ENCODE results near the gene TMEM53. TPM values are rescaled to one million over a fixed set of nuclear protein-coding genes. Genes with fewer than 3 reads are reported as not detected.

Gene TMEM53
- total RNA-seq, 2 donors from 2014 or later = 6.2 to 7.6 TPM

GRCh38 chr1:44661781-44662682 is 12.2 kb downstream of the TMEM53 start:
- TF ChIP-seq CTCF (IDR thresholded peaks at IDR 0.05) (no peak), POLR2A (IDR thresholded peaks at IDR 0.05) (no peak)
- peaks cover 35% of the 10 kb centered on the region for H3K4me1 ChIP-seq
- H3K27me3 ChIP-seq = no peaks in the 10 kb centered on the region
- WGBS, 2 donors = 35 to 46% methylated on average over 10 to 15 of the region's 15 CpGs
- H3K27ac ChIP-seq = peak overlapping the region in 3 of 4 donors; percentile 46 to 62 (median 53)
- intact Hi-C loops (cut with DNase I) = no loop called here
- H3K9me3 ChIP-seq = no peaks in the 10 kb centered on the region
- H3K36me3 ChIP-seq (replicated peaks in 1 of 2; ENCODE audit: insufficient read depth in 1 of 2, low read depth in 2 of 2) = no peaks in the 10 kb centered on the region
- no peak overlapping the region for H3K4me3 ChIP-seq
- ATAC-seq (peak; percentile 12), DNase-seq (peak in 1 of 4 donors; percentile 28)

GRCh38 chr1:44660176-44660575 is 14.1 kb downstream of the TMEM53 start:
- DNase-seq = peak; percentile 86 to 98 (median 96)
- no peaks in the 10 kb centered on the region for H3K36me3 ChIP-seq (replicated peaks in 1 of 2; ENCODE audit: insufficient read depth in 1 of 2, low read depth in 2 of 2)
- H3K27me3 ChIP-seq = no peaks in the 10 kb centered on the region
- peak; percentile 92 for ATAC-seq
- H3K4me1 ChIP-seq = peaks cover 35% of the 10 kb centered on the region
- peak overlapping the region; percentile 42 to 78 (median 61) for H3K27ac ChIP-seq
- no peaks in the 10 kb centered on the region for H3K9me3 ChIP-seq
- H3K4me3 ChIP-seq = no peak overlapping the region
- 15 to 32% methylated on average over 3 to 9 of the region's 9 CpGs for WGBS, 2 donors
- TF ChIP-seq CTCF (IDR thresholded peaks at IDR 0.05) = peak in 1 of 7 experiments; percentile 19
- TF ChIP-seq POLR2A (IDR thresholded peaks at IDR 0.05) = peak in 2 of 3 donors; percentile 30 to 39
- intact Hi-C loops (cut with DNase I) = no loop called here

GRCh38 chr1:44659566-44659965 is 14.7 kb downstream of the TMEM53 start:
- DNase-seq (no peak), ATAC-seq (no peak)
- WGBS, 2 donors = 100% methylated on average over 4 of the region's 4 CpGs
- H3K9me3 ChIP-seq = no peaks in the 10 kb centered on the region
- H3K36me3 ChIP-seq (replicated peaks in 1 of 2; ENCODE audit: insufficient read depth in 1 of 2, low read depth in 2 of 2) = no peaks in the 10 kb centered on the region
- H3K4me3 ChIP-seq = no peak overlapping the region
- intact Hi-C loops (cut with DNase I) = no loop called here
- H3K27me3 ChIP-seq = no peaks in the 10 kb centered on the region
- TF ChIP-seq CTCF (IDR thresholded peaks at IDR 0.05) = no peak
- TF ChIP-seq POLR2A (IDR thresholded peaks at IDR 0.05) = no peak
- peak overlapping the region; percentile 42 to 78 (median 61) for H3K27ac ChIP-seq
- H3K4me1 ChIP-seq = peaks cover 35% of the 10 kb centered on the region

GRCh38 chr1:44655609-44656008 is 18.7 kb downstream of the TMEM53 start:
- Histone ChIP-seq H3K4me1 (peaks cover 12% of the 10 kb centered on the region), H3K4me3 (no peak overlapping the region), H3K9me3 (no peaks in the 10 kb centered on the region), H3K36me3 (replicated peaks in 1 of 2; ENCODE audit: insufficient read depth in 1 of 2, low read depth in 2 of 2) (peaks cover 2 to 5% of the 10 kb centered on the region in 2 donors), H3K27ac (no peak overlapping the region), H3K27me3 (no peaks in the 10 kb centered on the region)
- peak; percentile 25 to 70 (median 42) for TF ChIP-seq CTCF (IDR thresholded peaks at IDR 0.05)
- no peak for TF ChIP-seq POLR2A (IDR thresholded peaks at IDR 0.05)
- intact Hi-C loops (cut with DNase I) = no loop called here
- ATAC-seq (no peak), DNase-seq (peak in 2 of 4 donors; percentile 29 to 52)
- WGBS, 2 donors = 61 to 69% methylated on average over 3 to 5 of the region's 5 CpGs
